Endothelial cell of umbilical vein (primary cell): ENCODE data around the gene WDR31. TPM values are rescaled to one million over a fixed set of nuclear protein-coding genes. Genes with fewer than 3 reads are reported as not detected.
"Not testable (repeated sequence)": the region's sequence is repeated elsewhere in the genome, so short reads cannot be mapped to it uniquely, and the experiment has no call there.

Source experiments
- BruUV-seq: library from RNA; stranded (reverse); fragments of 400-500 nt; replicated peaks from 2 replicates; lab custom pipeline; 2021; lab: Mats Ljungman, UMichigan
- CTCF ChIA-PET: fragments of 300-600, 350-600 bp; sonication (Branson Sonifier 250); formaldehyde crosslinking; loops from one replicate; lab custom pipeline; 2021; ENCODE audit warnings: antibody characterized with exemption, inconsistent platforms; lab: Charles Lee
- POLR2A ChIA-PET: fragments of 300-600, 350-600 bp; sonication (Branson Sonifier 250); formaldehyde crosslinking; loops from one replicate; lab custom pipeline; 2021; ENCODE audit warnings: antibody characterized with exemption, inconsistent platforms; lab: Charles Lee
- DNase-seq: peaks from one replicate; pipeline ENCODE4 v3.0.0-alpha.2; 2011; ENCODE audit warnings: low read depth, low spot score
- FAIRE-seq: peaks from 2 replicates; lab custom pipeline; 2011; peaks lifted over from hg19 to GRCh38; lab: Jason Lieb, UNC
- H2AFZ ChIP-seq: 2 replicates; pipeline ENCODE4 v1.6.0; 2012; ENCODE audit warnings: low read depth, low read length, control low read depth, inconsistent platforms
- H3K27ac ChIP-seq: 2 replicates; pipeline ENCODE4 v1.5.1; 2011; ENCODE audit warnings: low read depth, mild to moderate bottlenecking, control low read depth, low read length, moderate library complexity; ENCODE audit not compliant: insufficient read depth
- H3K27me3 ChIP-seq, 2 experiments: 2 replicates each; pipeline versions ENCODE4 v1.6.0 to v1.6.1; 2011; ENCODE audit warnings: low read length in 2 of 2, mixed read lengths in 1 of 2; ENCODE audit not compliant: control insufficient read depth in 2 of 2, insufficient read depth in 2 of 2
- H3K36me3 ChIP-seq, 2 experiments: 2 replicates in 1 of 2; 3 replicates in 1 of 2; pipeline ENCODE4 v1.5.1; 2011; ENCODE audit warnings: low read length in 2 of 2, mild to moderate bottlenecking in 1 of 2, moderate library complexity in 1 of 2; ENCODE audit not compliant: control insufficient read depth in 2 of 2, insufficient read depth in 2 of 2; ENCODE audit errors: extremely low read depth in 1 of 2
- H3K4me1 ChIP-seq: 3 replicates; pipeline ENCODE4 v1.5.1; 2011; ENCODE audit warnings: mild to moderate bottlenecking, low read length; ENCODE audit not compliant: control insufficient read depth, insufficient read depth; ENCODE audit errors: extremely low read depth
- H3K4me2 ChIP-seq: 2 replicates; pipeline ENCODE4 v1.6.1; 2011; ENCODE audit warnings: low read length, control low read depth, mixed read lengths; ENCODE audit not compliant: insufficient read depth
- H3K4me3 ChIP-seq, 3 experiments: fragments of 200-600 bp in 1 of 3; sonication (generic), shearing (Covaris generic) in 1 of 3; replicated peaks in 1 of 3; 2 replicates each; pipeline ENCODE4 v1.5.1; 2011 to 2016; ENCODE audit warnings: control low read depth in 3 of 3, low read length in 3 of 3, mild to moderate bottlenecking in 2 of 3, inconsistent platforms in 1 of 3, low read depth in 1 of 3, moderate library complexity in 1 of 3; ENCODE audit not compliant: insufficient read depth in 1 of 3
- H3K79me2 ChIP-seq: 2 replicates; pipeline ENCODE4 v1.6.0; 2012; ENCODE audit warnings: low read length, inconsistent platforms; ENCODE audit not compliant: control insufficient read depth, insufficient read depth
- H3K9ac ChIP-seq: replicated peaks from 2 replicates; pipeline ENCODE3; 2011; ENCODE audit warnings: low read length, control low read depth; ENCODE audit not compliant: insufficient read depth; ENCODE audit errors: extremely low read depth
- H3K9me1 ChIP-seq: replicated peaks from 3 replicates; pipeline ENCODE4 v1.6.0; 2011; ENCODE audit warnings: mild to moderate bottlenecking, low read length; ENCODE audit not compliant: control insufficient read depth, insufficient read depth; ENCODE audit errors: extremely low read depth
- H3K9me3 ChIP-seq: replicated peaks from 2 replicates; pipeline ENCODE4 v1.5.1; 2012; ENCODE audit warnings: low read length, inconsistent platforms; ENCODE audit not compliant: control insufficient read depth, insufficient read depth
- H4K20me1 ChIP-seq: replicated peaks from 2 replicates; pipeline ENCODE3; 2011; ENCODE audit warnings: mild to moderate bottlenecking, low read length; ENCODE audit not compliant: control insufficient read depth, insufficient read depth; ENCODE audit errors: extremely low read depth
- JUN ChIP-seq: IDR thresholded peaks from 2 replicates; pipeline ENCODE4 v1.6.1; 2011; ENCODE audit warnings: borderline replicate concordance, low read depth; ENCODE audit not compliant: insufficient read length, insufficient read depth
- dilution Hi-C: fragments of 300-500 bp; cut with MboI; formaldehyde crosslinking; loops from one replicate; pipeline ENCODE4 v1.15.0; 2019; ENCODE audit warnings: low sequenced_read_pairs; ENCODE audit not compliant: extremely low pct_ligation_motif_present
- intact Hi-C: fragments of 100-400 bp; cut with micrococcal nuclease; formaldehyde crosslinking; loops from one replicate; pipeline ENCODE4 v1.10.0; 2022
- polyA plus RNA-seq, 4 experiments: library from polyadenylated mRNA; depleted of rRNA in 3 of 4; stranded (reverse) in 3 of 4; unstranded in 1 of 4; fragments of >200 nt; gene quantifications; 2 replicates each; pipeline versions ENCODE4 v1.2.1 to v1.2.3, GENCODE V29; 2011 to 2012; ENCODE audit warnings: missing spikeins in 1 of 4
- total RNA-seq: library from RNA; stranded (reverse); gene quantifications from 2 replicates; pipeline ENCODE4 v1.2.3, GENCODE V29; 2021
- TF ChIP-seq, protein P1 (sequence below), 2 donors: IDR thresholded peaks; 1 replicate in 1 of 2; 2 replicates in 1 of 2; pipeline ENCODE4 v1.5.1; 2011; ENCODE audit warnings: low read length in 2 of 2, mild to moderate bottlenecking in 2 of 2, moderate library complexity in 2 of 2, control low read depth in 1 of 2, inconsistent platforms in 1 of 2, low read depth in 1 of 2; ENCODE audit not compliant: insufficient read depth in 1 of 2; ENCODE audit errors: extremely low read depth in 1 of 2

WDR31 gene
- total and polyA plus RNA-seq, 2 donors (not counting 3 experiments of a cell fraction or from before 2014, with no cell fraction given), result 0.22 to 1.00 TPM

DNA sequence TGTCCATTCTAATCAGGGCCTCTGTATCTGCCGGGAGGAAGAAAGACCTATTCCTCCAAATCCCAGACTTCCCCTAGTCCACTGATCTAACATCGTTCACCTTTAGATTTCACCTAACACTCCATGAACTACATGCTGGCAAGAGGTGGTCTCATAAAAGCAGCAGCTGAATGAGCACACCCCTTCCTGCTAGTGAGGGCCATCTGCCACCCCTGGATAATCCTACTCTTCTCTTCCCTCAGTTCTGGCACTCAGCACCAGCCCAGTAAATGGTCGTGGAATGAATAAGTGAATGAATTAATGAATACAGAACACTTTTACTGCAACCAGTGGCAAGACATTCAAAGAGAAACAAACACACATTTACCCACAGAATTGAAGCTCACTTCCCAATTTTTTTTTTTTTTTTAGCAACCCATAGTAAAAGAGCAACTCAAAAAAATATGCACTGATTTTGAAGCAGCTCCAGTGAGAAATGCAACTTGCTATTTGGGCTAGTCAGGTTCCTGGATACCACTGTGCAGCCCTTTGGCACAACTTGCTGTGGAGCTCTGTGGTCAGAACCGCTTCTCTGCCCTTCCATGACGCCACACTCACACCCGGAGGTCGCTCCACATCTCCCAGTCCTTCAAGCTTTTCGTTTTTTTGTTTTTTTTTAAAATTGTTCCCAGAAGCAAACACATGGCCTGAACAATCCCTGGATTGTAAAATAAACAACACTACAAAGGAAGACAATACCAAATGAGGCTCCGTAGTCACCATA, 43.1 kb downstream of the WDR31 start:
- H4K20me1 ChIP-seq, result no peaks in the 10 kb centered on the region
- DNase-seq (no peak), FAIRE-seq (no peak)
- peaks cover 0 to 8% of the 10 kb centered on the region in 2 experiments for H3K27me3 ChIP-seq
- dilution Hi-C loops, result no loop called here
- no peak overlapping the region for H3K27ac ChIP-seq
- H3K9me1 ChIP-seq, result no peaks in the 10 kb centered on the region
- H3K36me3 ChIP-seq, result peaks cover 3 to 8% of the 10 kb centered on the region in 2 experiments
- no peaks in the 10 kb centered on the region for H3K79me2 ChIP-seq
- intact Hi-C loops, result no loop called here
- H3K4me3 ChIP-seq, result no peak overlapping the region
- POLR2A ChIA-PET, result no interaction called here
- BruUV-seq, result no TSS peak
- H3K9me3 ChIP-seq, result no peaks in the 10 kb centered on the region
- no peak overlapping the region for H3K9ac ChIP-seq
- H3K4me1 ChIP-seq, result peaks cover 3% of the 10 kb centered on the region
- no peak overlapping the region for H2AFZ ChIP-seq
- CTCF ChIA-PET, result interaction anchor here (1.2 to 3.2 kb wide), 2 partner anchors 21 to 52 kb away, joined by 3 to 9 read pairs; partner anchors contain the start of genes BSPRY, CDC26 and PRPF4
- TF ChIP-seq, protein P1, sequence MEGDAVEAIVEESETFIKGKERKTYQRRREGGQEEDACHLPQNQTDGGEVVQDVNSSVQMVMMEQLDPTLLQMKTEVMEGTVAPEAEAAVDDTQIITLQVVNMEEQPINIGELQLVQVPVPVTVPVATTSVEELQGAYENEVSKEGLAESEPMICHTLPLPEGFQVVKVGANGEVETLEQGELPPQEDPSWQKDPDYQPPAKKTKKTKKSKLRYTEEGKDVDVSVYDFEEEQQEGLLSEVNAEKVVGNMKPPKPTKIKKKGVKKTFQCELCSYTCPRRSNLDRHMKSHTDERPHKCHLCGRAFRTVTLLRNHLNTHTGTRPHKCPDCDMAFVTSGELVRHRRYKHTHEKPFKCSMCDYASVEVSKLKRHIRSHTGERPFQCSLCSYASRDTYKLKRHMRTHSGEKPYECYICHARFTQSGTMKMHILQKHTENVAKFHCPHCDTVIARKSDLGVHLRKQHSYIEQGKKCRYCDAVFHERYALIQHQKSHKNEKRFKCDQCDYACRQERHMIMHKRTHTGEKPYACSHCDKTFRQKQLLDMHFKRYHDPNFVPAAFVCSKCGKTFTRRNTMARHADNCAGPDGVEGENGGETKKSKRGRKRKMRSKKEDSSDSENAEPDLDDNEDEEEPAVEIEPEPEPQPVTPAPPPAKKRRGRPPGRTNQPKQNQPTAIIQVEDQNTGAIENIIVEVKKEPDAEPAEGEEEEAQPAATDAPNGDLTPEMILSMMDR (IDR thresholded peaks at IDR 0.05; ENCODE audit: extremely low read depth in 1 of 2, insufficient read depth in 1 of 2, low read depth in 1 of 2, low read length in 2 of 2), result no peak
- TF ChIP-seq JUN, result no peak
- H3K4me2 ChIP-seq, result no peak overlapping the region

GRCh38 chr9:113296247-113296646, 43.8 kb downstream of the WDR31 start:
- H3K79me2 ChIP-seq, H3K4me3 ChIP-seq, H3K9ac ChIP-seq, POLR2A ChIA-PET, H3K27me3 ChIP-seq, intact Hi-C loops, H2AFZ ChIP-seq, H4K20me1 ChIP-seq, BruUV-seq, dilution Hi-C loops, H3K9me3 ChIP-seq, H3K4me2 ChIP-seq, H3K27ac ChIP-seq, H3K9me1 ChIP-seq, H3K4me1 ChIP-seq, DNase-seq, FAIRE-seq: not testable (repeated sequence)
- peaks cover 8 to 12% of the 10 kb centered on the region in 2 experiments for H3K36me3 ChIP-seq
- CTCF ChIA-PET, result interaction anchor here (1.2 to 3.2 kb wide), 2 partner anchors 21 to 52 kb away, joined by 3 to 9 read pairs; partner anchors contain the start of genes BSPRY, CDC26 and PRPF4
